Right atrium auricular region (tissue), 2 donors: Measurements from ENCODE around the gene R3HDM2. TPM values are rescaled to one million over a fixed set of nuclear protein-coding genes. Genes with fewer than 3 reads are reported as not detected.
A peak's percentile ranks its signal among the peaks of the same experiment; 100 is the strongest.

Experiments used
- DNase-seq: peaks from one replicate; pipeline ENCODE4 v3.0.0-alpha.2; 2019; ENCODE audit warnings: low spot score
- H3K27ac ChIP-seq, 2 donors: fragments of 200-600 bp; sonication (generic); 1 replicate in 1 of 2; 2 replicates in 1 of 2; pipeline ENCODE4 v1.5.1; 2016 to 2019
- H3K27me3 ChIP-seq, 2 donors: fragments of 200-600 bp; sonication (generic); one replicate each; pipeline versions ENCODE4 v1.5.1 to v1.6.0; 2017 to 2019
- H3K36me3 ChIP-seq: fragments of 200-600 bp; sonication (generic); one replicate; pipeline ENCODE4 v1.5.1; 2016
- H3K4me1 ChIP-seq, 2 donors: fragments of 200-600 bp; sonication (generic); one replicate each; pipeline versions ENCODE4 v1.5.1 to v1.6.0; 2017 to 2019
- H3K4me3 ChIP-seq, 2 donors: fragments of 200-600 bp; sonication (generic); 1 replicate in 1 of 2; 2 replicates in 1 of 2; pipeline ENCODE4 v1.5.1; 2017 to 2019; ENCODE audit warnings: mild to moderate bottlenecking in 1 of 2, moderate library complexity in 1 of 2
- H3K9me3 ChIP-seq, 2 donors: fragments of 200-600 bp; sonication (generic); one replicate each; pipeline ENCODE4 v1.5.1; 2019
- CTCF ChIP-seq, 2 donors: fragments of 200-600 bp; sonication (generic); IDR thresholded peaks; one replicate each; pipeline ENCODE4 v1.5.1; 2019; ENCODE audit warnings: antibody characterized with exemption in 2 of 2
- total RNA-seq, 2 donors: library from RNA; depleted of rRNA; stranded (reverse); fragments of >200 nt; gene quantifications; one replicate each; pipeline ENCODE4 v1.1.0, GENCODE V29; 2016

R3HDM2 gene
- total RNA-seq, 2 donors from 2014 or later, result 31.7 to 47.8 TPM

DNA sequence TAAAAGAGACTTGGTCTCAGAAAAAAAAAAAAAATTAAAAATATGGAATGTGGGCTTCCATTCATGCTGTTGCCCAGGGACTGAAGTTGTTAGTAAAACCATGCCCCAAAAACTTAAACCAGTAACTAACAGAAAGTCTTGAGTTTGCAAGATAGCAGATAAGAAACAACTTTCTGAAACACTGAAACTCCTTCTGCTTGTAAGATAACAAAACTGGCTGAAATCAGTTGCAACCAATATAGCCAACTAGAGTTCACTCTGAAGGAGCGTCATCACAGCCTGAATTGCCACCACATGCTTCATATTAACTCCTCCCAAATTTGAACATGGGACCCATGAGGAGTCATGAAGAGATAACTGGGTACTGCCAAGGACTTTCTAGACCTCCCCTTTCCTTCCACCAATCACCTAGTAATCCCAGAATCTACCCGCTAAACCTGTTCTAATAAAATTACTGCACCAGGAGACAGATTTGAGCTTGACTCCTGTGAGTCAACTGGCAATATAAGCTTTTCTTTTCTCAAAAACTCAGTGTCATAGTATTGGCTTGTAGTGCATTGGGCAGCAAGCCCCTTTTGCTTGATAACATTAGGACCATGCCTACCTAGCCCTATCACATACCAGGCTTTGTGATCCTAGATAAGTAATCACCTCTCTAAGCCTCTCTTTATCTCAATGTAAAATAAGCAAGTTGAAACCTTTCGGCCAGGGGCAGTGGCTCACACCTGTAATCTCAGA lies 53.6 kb downstream of the R3HDM2 start:
- TF ChIP-seq CTCF (IDR thresholded peaks at IDR 0.05), result no peak
- Histone ChIP-seq H3K4me1 (peaks cover 0 to 6% of the 10 kb centered on the region in 2 donors), H3K36me3 (no peaks in the 10 kb centered on the region), H3K27me3 (no peaks in the 10 kb centered on the region), H3K4me3 (no peak overlapping the region), H3K9me3 (no peaks in the 10 kb centered on the region), H3K27ac (no peak overlapping the region)
- DNase-seq, result no peak

DNA sequence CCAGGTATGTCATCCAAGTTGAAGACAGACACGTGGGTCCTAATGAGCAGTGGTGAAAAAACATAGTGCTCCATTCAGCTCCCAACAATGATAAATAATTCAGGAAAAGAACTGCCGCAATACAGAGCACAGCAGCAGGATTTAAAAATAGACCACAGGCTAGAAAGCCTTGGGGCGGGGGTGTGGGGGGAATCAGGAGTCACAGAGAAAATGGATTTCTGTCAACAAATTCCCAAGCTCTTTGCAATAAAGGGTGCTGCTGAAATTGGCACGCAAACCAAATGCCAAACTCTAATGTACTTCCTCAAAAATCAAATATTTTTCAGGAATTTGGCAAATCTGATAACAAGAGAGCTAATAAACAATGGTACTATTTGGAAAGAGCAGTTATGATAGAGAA lies 58.6 kb downstream of the R3HDM2 start:
- peak overlapping the region; percentile 4 to 21 for H3K27ac ChIP-seq
- no peak for DNase-seq
- TF ChIP-seq CTCF (IDR thresholded peaks at IDR 0.05), result no peak
- H3K4me1 ChIP-seq, result peaks cover 3 to 15% of the 10 kb centered on the region in 2 donors
- no peaks in the 10 kb centered on the region for H3K27me3 ChIP-seq
- no peak overlapping the region for H3K4me3 ChIP-seq
- H3K36me3 ChIP-seq, result peaks cover 4% of the 10 kb centered on the region
- H3K9me3 ChIP-seq, result no peaks in the 10 kb centered on the region

DNA sequence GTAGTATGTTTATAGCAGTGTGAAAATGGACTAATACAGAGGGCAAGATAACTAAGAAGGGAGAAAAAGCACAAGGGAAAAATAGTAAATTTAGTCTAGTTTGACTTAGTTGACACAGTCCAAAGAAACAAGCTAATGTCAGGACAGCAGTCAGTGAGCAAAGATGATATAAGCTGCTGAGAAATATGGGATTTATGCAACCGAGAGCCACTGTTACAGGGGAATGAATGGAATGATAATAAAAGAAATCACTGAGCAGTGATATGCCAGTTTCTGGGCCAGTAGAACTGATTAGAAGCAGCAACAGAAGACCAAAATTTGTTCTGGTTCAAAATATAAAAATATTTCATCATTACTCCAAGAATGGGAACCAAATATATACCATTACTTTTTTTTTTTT lies 60.1 kb downstream of the R3HDM2 start:
- Histone ChIP-seq H3K4me3 (no peak overlapping the region), H3K9me3 (peaks cover 0 to 10% of the 10 kb centered on the region in 2 donors), H3K4me1 (peaks cover 3 to 15% of the 10 kb centered on the region in 2 donors), H3K27ac (no peak overlapping the region), H3K27me3 (no peaks in the 10 kb centered on the region), H3K36me3 (peaks cover 4% of the 10 kb centered on the region)
- no peak for TF ChIP-seq CTCF (IDR thresholded peaks at IDR 0.05)
- DNase-seq, result no peak

GRCh38 chr12:57370072-57370471 lies 60.8 kb downstream of the R3HDM2 start:
- peaks cover 3 to 15% of the 10 kb centered on the region in 2 donors for H3K4me1 ChIP-seq
- peaks cover 0 to 10% of the 10 kb centered on the region in 2 donors for H3K9me3 ChIP-seq
- H3K27ac ChIP-seq, result no peak overlapping the region
- H3K4me3 ChIP-seq, result no peak overlapping the region
- H3K36me3 ChIP-seq, result peaks cover 4% of the 10 kb centered on the region
- no peaks in the 10 kb centered on the region for H3K27me3 ChIP-seq
- TF ChIP-seq CTCF (IDR thresholded peaks at IDR 0.05), result no peak
- no peak for DNase-seq

- H3K9me3 ChIP-seq, result peaks cover 0 to 10% of the 10 kb centered on the region in 2 donors
- no peak for TF ChIP-seq CTCF (IDR thresholded peaks at IDR 0.05)
- no peak overlapping the region for H3K27ac ChIP-seq
- no peak for DNase-seq
- peaks cover 3 to 15% of the 10 kb centered on the region in 2 donors for H3K4me1 ChIP-seq
- H3K4me3 ChIP-seq, result no peak overlapping the region
- no peaks in the 10 kb centered on the region for H3K27me3 ChIP-seq
- H3K36me3 ChIP-seq, result peaks cover 4% of the 10 kb centered on the region
Observed at GRCh38 chr12:57369202-57369601, 61.6 kb downstream of the R3HDM2 start.
